ENCODE results near the gene ID2. TPM values are rescaled to one million over a fixed set of nuclear protein-coding genes. Genes with fewer than 3 reads are reported as not detected.

Gene ID2
- total RNA-seq, 1 experiment from 2014 or later, result 112 TPM

DNA sequence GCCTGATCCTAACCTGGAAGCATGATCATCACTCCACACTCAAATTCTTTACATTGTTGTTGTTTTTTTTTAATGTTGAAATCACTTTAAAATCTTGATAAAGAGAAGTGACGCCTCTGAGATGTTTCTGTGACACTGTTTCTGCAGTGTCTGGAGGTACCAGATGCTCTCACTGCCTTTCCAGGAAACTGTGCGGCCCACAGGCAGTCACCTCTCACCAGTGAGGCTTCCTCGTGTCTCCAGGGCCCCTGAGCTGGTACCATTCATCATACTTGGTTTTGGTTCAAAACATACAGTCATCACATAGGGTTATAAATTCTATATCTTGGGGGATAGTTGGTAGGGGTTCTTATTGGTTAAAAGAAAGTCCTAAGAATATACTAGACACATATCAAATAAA lies 10.1 kb upstream of the ID2 start:
- Histone ChIP-seq H3K9ac (ENCODE audit: low read length) (no peak overlapping the region), H3K9me2 (ENCODE audit: insufficient read depth) (no peaks in the 10 kb centered on the region), H3K4me1 (ENCODE audit: control insufficient read depth in 1 of 2, insufficient read depth in 2 of 2, low read length in 2 of 2) (peaks cover 2 to 9% of the 10 kb centered on the region in 2 experiments), H3K27ac (ENCODE audit: low read depth, low read length) (no peak overlapping the region), H3K36me3 (ENCODE audit: control insufficient read depth in 1 of 2, insufficient read depth in 2 of 2, low read length in 2 of 2) (no peaks in the 10 kb centered on the region), H2AFZ (ENCODE audit: low read depth, low read length, poor library complexity, severe bottlenecking) (no peak overlapping the region), H3K79me2 (ENCODE audit: insufficient read depth, low read length) (no peaks in the 10 kb centered on the region), H3K27me3 (ENCODE audit: insufficient read depth, low read length) (no peaks in the 10 kb centered on the region), H4K20me1 (ENCODE audit: insufficient read depth) (no peaks in the 10 kb centered on the region), H3K4me2 (ENCODE audit: low read length) (no peak overlapping the region), H3K4me3 (replicated peaks in 1 of 2; ENCODE audit: low read depth in 1 of 2, low read length in 2 of 2) (no peak overlapping the region), H3K9me3 (ENCODE audit: control insufficient read depth in 1 of 2, insufficient read depth in 1 of 2, low read depth in 1 of 2, low read length in 2 of 2) (0 out of 4 replicates have a peak, but pooled peaks cover 0 to 3% of the 10 kb centered on the region in 2 experiments)
- RAD21 ChIA-PET (ENCODE audit: low non-redundant PET in 1 of 2, low total read pairs in 2 of 2, uncharacterized antibody in 2 of 2, unreplicated experiment in 2 of 2), result no interaction called here
- CTCF ChIA-PET, result no interaction called here
- intact Hi-C loops (cut with micrococcal nuclease), result no loop called here
- TF ChIP-seq ZFX (IDR thresholded peaks at IDR 0.05) (no peak), CTCF (IDR thresholded peaks at IDR 0.05 in 2 of 3, conservative IDR thresholded peaks at IDR 0.05 in 1 of 3; ENCODE audit: borderline replicate concordance in 1 of 3, insufficient read depth in 1 of 3, low read depth in 2 of 3, low read length in 2 of 3) (no peak), POLR2AphosphoS5 (IDR thresholded peaks at IDR 0.05; ENCODE audit: low read depth, low read length) (no peak), CEBPB (IDR thresholded peaks at IDR 0.05; ENCODE audit: low read depth) (no peak), MAX (IDR thresholded peaks at IDR 0.05) (no peak), EGR1 (IDR thresholded peaks at IDR 0.05; ENCODE audit: low read depth) (no peak), SRF (IDR thresholded peaks at IDR 0.05; ENCODE audit: low read depth) (no peak)
- TF ChIP-seq, protein P1, sequence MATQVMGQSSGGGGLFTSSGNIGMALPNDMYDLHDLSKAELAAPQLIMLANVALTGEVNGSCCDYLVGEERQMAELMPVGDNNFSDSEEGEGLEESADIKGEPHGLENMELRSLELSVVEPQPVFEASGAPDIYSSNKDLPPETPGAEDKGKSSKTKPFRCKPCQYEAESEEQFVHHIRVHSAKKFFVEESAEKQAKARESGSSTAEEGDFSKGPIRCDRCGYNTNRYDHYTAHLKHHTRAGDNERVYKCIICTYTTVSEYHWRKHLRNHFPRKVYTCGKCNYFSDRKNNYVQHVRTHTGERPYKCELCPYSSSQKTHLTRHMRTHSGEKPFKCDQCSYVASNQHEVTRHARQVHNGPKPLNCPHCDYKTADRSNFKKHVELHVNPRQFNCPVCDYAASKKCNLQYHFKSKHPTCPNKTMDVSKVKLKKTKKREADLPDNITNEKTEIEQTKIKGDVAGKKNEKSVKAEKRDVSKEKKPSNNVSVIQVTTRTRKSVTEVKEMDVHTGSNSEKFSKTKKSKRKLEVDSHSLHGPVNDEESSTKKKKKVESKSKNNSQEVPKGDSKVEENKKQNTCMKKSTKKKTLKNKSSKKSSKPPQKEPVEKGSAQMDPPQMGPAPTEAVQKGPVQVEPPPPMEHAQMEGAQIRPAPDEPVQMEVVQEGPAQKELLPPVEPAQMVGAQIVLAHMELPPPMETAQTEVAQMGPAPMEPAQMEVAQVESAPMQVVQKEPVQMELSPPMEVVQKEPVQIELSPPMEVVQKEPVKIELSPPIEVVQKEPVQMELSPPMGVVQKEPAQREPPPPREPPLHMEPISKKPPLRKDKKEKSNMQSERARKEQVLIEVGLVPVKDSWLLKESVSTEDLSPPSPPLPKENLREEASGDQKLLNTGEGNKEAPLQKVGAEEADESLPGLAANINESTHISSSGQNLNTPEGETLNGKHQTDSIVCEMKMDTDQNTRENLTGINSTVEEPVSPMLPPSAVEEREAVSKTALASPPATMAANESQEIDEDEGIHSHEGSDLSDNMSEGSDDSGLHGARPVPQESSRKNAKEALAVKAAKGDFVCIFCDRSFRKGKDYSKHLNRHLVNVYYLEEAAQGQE (IDR thresholded peaks at IDR 0.05; ENCODE audit: low read depth), result no peak
- ATAC-seq (no peak), DNase-seq (ENCODE audit: low read depth, low spot score) (no peak)
- POLR2A ChIA-PET, result no interaction called here
- no TSS peak for BruUV-seq (replicated peaks)
